ENCODE measurements around the gene SLC2A14.
"Not testable (repeated sequence)": the region's sequence is repeated elsewhere in the genome, so short reads cannot be mapped to it uniquely, and the experiment has no call there.

SLC2A14 gene

DNA sequence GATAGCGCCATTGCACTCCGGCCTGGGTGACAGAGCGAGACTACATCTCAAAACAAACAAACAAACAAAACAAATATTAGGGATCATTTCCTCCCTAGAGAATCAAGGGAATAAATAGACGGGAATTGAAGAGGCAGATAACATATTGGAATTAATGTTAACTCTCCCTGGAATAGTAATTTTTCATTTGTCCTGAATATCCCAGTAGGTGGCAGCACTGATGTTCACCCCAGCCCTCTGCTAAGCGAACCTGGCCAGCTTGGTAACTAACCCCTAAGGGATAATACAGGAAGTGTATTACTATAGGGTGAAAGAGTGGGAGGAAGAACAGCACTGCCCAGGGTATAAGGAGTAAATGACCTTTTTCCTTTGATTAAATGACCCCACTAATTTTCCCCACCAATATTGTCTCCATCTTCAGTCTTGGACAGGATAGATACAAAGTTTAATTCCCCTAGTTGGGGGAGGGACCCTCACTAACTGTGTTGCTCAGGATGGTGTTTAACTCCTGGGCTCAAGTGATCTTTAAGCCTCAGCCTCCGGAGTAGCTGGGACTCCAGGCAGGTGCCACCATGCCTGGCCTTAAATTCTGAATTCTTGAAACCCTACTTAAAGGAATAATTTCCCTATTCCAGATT is 40.5 kb downstream of the SLC2A14 start:
- peak; percentile 20 for DNase-seq

DNA sequence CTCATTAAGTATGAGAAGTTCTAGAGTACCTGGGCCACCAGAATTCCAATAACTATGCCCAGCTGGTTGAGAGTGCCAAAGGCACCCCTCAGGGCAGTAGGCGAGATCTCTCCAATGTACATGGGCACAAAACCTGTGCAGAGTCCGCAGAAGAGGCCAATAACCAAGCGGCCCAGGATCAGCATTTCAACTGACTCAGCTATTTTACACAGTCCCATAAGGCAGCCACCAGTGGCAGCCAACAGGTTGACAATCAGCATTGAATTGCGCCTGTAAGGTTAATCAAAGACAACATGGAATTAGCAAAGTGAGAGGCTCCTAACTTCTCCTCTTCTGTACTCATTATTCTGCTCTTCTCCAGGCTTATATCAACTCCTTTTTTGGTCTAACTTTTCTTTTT is 43.0 kb downstream of the SLC2A14 start:
- DNase-seq = not testable (repeated sequence)

DNA sequence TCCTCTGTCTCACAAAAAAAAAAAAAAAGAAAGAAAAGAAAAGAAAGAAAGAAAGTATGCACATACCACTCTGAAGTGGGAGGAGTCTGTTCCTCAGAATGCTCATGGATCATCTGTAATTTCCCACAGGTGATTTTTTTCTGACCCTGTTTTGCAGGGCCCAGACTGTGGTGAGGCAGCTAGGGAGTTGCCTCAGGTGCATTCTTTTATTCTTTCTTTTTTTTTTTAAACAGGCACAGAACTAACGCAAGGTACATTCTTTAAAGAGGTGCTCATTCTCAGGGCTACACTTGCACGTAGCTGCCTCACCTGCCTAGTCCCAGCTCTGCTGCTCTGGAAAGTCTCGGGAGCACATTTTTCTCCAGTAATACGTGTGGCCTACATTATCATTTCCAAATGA is 47.0 kb downstream of the SLC2A14 start:
- not testable (repeated sequence) for DNase-seq

DNA sequence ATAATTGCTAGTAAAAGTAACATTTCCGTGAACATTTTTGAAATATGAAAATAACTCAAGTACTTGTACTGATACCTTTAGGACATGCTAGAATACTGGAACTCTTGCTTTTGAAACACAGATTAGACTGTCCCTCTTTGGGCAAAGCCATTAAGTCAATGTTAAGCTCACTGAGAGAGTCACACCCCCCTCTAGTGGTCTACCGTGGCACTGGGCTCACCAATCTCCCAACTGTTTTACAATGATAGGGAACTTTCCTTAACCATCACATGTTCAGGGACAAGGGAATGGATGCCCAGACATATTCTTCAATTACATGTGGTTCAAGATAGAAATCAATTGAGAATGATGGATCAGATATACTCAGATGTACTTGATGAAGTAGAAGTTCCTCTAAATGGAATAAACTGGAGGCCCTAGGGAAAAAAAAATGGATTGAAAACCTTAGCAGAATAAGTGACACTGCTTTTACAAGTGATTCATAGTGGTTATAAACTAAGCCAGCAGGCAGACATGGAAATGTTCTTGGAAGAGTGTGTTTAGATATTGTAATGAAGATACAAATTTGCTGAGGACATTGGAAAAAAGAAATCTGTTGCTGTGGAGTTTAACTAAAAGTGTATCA is 65.7 kb downstream of the SLC2A14 start:
- peak; percentile 49 for DNase-seq

DNA sequence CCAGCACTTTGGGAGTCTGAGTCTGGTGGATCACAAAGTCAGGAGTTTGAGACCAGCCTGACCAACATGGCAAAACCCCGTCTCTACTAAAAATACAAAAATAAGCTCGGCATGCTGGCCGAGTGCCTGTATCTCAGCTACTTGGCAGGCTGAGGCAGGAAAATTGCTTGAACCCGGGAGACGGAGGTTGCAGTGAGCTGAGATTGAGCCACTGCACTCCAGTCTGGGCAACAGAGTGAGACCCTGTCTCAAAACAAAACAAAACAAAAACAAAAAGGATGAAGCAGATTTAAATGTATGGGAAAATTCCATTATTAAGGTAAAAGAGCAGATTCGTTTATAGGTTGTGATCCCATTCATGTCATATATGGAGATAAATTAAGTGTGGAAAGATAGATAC is 66.4 kb downstream of the SLC2A14 start:
- not testable (repeated sequence) for DNase-seq

DNA sequence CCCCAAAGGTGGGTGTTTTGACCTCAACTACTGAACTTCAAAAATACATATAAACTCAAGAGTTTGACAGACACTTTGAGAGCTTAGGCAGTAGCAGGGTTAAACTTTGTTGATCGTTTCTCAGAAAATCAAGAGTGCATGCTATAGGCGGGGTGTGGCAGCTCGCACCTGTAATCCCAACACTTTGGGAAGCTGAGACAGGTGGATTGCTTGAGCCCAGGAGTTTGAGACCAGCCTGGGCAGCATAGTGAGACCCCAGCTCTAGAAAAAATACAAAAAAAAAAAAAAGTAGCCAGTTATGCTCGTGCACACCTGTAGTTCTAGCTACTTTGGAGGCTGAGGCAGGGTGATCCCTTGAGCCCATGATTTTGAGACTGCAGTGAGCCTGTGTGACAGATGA is 71.3 kb downstream of the SLC2A14 start:
- DNase-seq = no peak

DNA sequence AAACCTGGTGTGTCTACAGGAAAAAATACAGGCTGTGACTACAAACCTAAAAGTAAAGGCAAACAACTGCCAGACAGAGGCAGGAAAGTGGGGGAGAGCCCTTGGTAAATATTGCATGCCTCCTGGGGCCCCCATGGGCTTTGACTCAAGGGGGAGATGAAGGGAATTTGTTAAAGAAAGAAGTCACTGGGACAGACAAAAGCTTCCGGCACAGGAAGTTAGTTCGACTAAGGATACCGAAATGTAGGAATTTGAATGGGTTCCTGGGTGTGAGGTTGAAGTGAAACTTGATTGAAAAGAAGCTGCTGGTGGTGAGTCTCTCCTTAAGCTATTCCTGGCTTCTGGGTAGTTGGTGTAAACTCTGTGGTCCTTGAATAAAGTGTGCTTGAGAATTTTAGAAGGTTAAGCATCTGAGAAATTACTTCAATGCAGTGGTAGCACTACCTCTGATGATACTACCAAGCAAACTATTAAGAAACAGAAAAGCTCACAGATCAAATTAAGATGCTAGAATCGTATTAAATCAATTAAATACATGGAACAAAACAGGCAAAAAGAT is 73.9 kb downstream of the SLC2A14 start:
- not testable (repeated sequence) for DNase-seq

DNA sequence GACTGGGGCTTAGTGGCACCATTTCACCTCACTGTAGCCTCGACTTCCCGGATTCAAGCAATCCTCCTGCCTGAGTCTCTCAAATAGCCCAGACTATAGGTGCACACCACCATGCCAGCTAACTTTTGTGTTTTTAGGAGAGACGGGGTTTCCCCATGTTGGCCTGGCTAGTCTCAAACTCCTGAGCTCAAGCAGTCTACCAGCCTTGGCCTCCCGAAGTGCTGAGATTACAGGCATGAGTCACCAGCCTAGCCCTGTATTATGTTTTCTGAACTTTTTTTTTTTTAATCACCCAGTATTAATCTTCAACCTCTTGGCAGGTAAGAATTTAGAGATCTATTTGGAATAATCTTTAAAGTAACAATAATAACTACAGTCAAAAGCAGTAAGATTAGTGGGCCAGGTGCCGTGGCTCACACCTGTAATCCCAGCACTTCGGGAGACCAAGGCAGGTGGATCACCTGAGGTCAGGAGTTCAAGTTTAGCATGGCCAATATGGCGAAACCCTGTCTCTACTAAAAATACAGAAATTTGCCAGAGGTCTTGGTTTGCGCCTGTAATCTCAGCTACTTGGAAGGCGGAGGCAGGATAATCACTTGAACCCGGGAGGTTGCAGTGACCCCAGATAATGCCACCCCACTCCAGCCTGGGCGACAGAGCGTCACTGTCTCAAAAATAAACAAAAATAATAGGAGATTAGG is 74.9 kb downstream of the SLC2A14 start:
- DNase-seq = no peak

DNA sequence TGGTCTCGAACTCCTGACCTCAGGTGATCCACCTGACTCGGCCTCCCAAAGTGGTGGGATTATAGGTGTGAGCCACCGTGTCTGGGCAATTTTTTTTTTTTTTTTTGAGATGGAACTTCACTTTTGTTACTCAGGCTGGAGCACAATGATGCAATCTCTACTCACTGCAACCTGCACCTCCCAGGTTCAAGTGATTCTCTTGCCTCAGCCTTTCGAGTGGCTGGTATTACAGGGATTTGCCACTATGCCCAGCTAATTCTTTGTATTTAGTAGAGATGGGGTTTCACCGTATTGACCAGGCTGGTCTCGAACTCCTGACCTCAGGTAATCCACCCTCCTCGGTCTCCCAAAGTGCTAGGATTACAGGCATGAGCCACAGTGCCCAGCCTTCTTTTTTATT is 75.4 kb downstream of the SLC2A14 start:
- not testable (repeated sequence) for DNase-seq

DNA sequence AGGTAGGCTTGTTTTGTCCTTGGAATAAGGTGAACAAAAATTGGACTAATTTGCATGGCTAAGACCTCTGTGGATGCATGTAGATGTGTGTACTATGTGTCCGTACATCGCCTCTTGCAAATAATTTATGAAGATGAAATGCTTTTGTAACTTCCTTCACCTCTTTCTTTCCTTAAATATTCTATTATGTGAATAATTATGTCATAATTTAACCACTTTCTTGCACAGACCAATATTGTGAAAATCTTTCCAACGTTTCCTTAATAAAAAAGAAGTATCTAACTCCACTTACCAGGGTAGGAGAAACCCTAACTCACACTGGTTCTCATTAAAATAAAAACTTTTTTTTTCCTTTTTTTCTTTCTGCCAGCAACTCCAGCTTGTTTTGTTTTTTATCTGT is 79.5 kb downstream of the SLC2A14 start:
- DNase-seq = no peak

DNA sequence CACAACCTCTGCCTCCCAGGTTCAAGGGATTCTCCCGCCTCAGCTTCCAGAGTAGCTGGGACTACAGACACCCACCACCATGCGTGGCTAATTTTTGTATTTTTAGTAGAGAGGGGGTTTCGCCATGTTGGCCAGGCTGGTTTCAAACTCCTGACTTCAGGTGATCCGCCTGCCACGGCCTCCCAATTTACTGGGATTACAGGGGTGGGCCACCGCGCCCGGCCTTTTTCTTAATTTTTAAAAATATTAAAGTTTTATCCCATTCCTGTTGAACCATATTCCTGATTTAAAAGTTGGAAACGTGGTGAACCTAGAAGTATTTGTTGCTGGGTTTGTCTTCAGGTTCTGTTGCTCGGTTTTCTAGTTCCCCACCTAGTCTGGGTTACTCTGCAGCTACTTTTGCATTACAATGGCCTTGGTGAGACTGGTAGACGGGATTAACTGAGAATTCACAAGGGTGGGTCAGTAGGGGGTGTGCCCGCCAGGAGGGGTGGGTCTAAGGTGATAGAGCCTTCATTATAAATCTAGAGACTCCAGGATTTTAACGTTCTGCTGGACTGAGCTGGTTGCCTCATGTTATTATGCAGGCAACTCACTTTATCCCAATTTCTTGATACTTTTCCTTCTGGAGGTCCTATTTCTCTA is 83.7 kb downstream of the SLC2A14 start, which contains the start of gene NANOG:
NANOG (plus strand) TSS at position 519 of the 645 bp plus-strand sequence. CDS start 213 bp downstream, outside the sequence.
- DNase-seq = not testable (repeated sequence)

DNA sequence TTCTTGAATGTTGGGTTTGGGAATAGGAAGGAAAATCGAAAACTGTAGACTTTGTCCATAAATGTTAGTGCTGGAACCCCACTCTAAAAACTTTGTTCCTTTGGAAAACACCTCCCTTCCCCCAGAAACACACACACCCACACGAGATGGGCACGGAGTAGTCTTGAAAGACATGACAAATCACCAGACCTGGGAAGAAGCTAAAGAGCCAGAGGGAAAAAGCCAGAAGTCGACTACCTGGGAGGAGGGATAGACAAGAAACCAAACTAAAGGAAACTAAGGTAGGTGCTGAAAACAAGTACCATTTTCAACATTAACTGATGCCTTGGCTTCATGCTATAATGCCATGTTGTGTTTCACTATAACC is 84.4 kb downstream of the SLC2A14 start:
- no peak for DNase-seq

DNA sequence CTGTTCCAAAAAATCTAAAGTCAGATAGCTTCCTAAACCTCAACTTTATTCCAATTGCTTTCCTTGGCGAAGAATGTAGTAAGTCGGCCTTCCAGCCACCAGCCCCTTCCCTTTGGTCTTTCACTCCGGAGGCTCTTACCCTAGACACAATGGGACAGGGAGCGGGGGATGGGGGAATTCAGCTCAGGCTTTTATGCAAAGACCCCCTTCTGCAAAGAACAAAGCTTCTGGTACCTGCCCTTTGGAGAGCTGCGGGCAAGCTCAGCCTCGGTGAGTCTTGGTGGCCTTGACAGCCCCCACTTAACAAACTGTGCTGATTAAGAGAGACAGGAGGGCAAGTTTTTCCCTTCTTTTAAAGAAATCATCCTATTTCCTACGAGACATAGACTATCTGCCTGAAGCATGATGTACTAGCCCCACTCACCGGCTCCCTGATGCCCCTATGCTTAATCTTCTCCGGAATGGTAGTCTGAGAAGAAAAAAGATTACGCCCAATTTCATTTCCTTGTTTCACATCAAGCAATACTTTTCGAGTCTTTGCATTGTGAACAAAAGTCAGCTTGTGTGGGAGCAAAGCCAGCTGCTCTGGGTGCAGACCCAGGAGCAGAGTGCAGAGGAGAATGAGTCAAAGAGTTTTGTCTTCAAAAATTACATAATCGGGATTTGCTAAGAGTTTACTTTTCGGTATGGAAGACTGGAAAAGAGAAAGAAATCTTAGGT is 85.0 kb downstream of the SLC2A14 start:
- DNase-seq = no peak

DNA sequence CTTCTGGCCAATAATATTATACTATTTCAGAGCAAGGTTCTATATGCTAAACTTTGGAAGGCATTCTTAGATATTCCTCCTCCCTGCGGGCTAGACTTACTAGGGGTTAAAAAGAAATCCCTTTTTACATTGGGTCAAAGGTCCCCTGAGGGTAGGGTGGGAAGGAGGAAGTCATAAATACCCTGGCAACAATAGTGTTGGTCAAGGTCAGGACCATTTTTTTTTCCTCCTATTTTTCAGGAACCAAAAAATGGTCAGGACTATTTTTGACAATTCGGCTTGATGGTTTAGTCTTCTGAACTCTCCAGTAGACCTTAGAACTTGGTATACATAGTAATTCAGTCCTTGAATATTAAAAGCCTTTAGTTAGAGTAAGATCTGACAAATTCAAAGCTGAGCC is 88.0 kb downstream of the SLC2A14 start:
- DNase-seq = no peak

DNA sequence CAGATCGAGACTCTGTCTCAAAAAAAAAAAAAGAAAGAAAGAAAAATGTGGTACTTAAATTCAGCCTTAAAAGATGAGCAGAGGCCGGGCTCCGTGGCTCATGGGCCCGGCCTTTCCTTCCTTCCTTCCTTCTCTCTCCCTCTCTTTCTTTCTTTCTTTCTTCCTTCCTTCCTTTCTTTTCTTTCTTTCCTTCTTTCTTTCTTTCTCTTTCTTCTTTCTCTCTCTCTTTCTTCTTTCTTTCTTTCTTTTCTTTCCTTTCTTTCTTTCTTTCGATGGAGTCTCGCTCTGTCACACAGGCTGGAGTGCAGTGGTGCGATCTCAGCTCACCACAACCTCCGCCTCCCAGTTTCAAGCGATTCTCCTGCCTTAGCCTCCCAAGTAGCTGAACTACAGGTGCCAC is 89.3 kb downstream of the SLC2A14 start:
- not testable (repeated sequence) for DNase-seq

DNA sequence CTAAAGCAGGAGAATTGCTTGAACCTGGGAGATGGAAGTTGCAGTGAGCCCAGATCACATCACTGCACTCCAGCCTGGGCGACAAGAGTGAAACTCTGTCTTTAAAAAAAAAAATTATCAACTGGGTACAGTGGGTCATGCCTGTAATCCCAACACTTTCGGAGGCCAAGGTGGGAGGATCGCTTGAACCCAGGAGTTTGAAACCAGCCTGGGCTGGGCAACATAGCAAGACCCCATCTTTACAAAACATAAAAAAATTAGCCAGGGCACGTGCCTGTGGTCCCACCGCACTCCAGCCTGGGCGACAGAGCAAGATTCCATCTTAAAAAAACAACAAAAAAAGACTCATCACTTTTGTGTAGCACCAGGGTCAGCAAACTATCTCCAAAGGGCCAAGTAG is 90.7 kb downstream of the SLC2A14 start:
- no peak for DNase-seq

DNA sequence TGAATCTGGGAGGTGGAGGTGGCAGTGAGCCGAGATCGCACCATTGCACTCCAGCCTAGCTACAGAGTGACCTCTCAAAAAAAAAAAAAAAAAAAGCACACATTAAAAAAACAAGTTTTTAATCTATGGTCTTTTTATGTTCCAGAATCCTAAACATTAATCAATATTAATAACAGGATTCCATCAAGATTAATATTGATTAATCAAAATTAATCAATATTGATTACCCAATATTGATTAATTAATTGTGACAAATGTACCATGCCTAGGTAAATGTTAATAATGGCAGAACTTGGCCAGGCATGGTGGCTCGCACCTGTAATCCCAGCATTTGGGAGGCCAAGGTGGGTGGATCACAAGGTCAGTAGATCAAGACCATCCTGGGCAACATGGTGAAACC is 91.4 kb downstream of the SLC2A14 start:
- no peak for DNase-seq

DNA sequence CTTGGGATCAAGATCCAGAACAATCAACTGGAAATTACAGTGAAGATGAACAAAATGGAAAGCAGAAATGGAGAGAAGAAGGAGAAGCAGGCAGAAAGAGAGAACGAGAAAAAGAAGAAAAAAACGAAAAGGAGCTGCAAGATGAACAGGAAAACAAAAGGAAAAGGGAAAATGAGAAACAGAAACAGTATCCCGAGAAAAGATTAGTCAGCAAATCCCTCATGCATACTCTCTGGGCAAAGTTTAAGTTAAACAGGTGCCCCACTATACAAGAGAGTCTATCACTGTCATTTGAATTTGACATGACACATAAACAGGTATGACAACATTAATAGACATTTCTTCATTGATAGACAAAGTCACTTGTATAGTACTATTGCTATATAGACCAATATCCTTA is 102.7 kb downstream of the SLC2A14 start:
- DNase-seq = no peak

Measured in NCI-H1105 treated with DMSO at 0.1 percent for 48 hours (cell line).